Left lung (tissue), 14 donors: Measurements from ENCODE around the gene USP6NL. TPM values are rescaled to one million over a fixed set of nuclear protein-coding genes. Genes with fewer than 3 reads are reported as not detected.
A peak's percentile ranks its signal among the peaks of the same experiment; 100 is the strongest.

Experiments used
- ATAC-seq: fragments of 200-7000 bp; cut with Tn5 transposase; one replicate; pipeline ENCODE4 v1.9.1; 2020; ENCODE audit warnings: moderate library complexity
- DNase-seq, 4 donors: peaks; one replicate each; pipeline ENCODE4 v3.0.0-alpha.2; 2013 to 2020
- H3K27ac ChIP-seq, 2 donors: fragments of 200-600 bp; sonication (generic) in 1 of 2; one replicate each; pipeline versions ENCODE4 v1.5.0 to v1.8.0; 2020 to 2021
- H3K27me3 ChIP-seq, 2 donors: fragments of 200-600 bp; sonication (generic) in 1 of 2; one replicate each; pipeline versions ENCODE4 v1.5.0 to v1.8.0; 2020 to 2021
- H3K36me3 ChIP-seq, 2 donors: fragments of 200-600 bp; sonication (generic) in 1 of 2; one replicate each; pipeline versions ENCODE4 v1.5.0 to v1.8.0; 2020 to 2021
- H3K4me1 ChIP-seq, 2 donors: fragments of 200-600 bp; one replicate each; pipeline ENCODE4 v1.8.0; 2021
- H3K4me3 ChIP-seq, 2 donors: fragments of 200-600 bp; sonication (generic) in 1 of 2; one replicate each; pipeline versions ENCODE4 v1.5.0 to v1.8.0; 2020 to 2021; ENCODE audit warnings: mild to moderate bottlenecking in 1 of 2
- H3K9me3 ChIP-seq, 2 donors: fragments of 200-600 bp; sonication (generic) in 1 of 2; one replicate each; pipeline versions ENCODE4 v1.5.0 to v1.8.0; 2020 to 2021
- CTCF ChIP-seq, 2 donors: fragments of 200-600 bp; sonication (generic) in 1 of 2; IDR thresholded peaks; one replicate each; pipeline versions ENCODE4 v1.5.0 to v1.8.0; 2021; ENCODE audit warnings: antibody characterized with exemption in 2 of 2
- intact Hi-C, 2 donors: fragments of 100-400 bp; cut with DNase I; formaldehyde crosslinking; loops; one replicate each; pipeline versions ENCODE4 v1.11.2 to v1.14.2; 2022
- long read RNA-seq, 12 donors: library from polyadenylated mRNA in 2 of 12; unstranded in 2 of 12; transcript quantifications; one replicate each; pipeline ENCODE4 v2.0.0 and lab custom pipeline, GENCODE V29; 2019 to 2026
- polyA plus RNA-seq, 6 donors: library from polyadenylated mRNA; unstranded; fragments of 120-200 nt; gene quantifications; one replicate each; pipeline ENCODE4 v1.2.1, GENCODE V29; 2013; ENCODE audit not compliant: insufficient read length in 6 of 6
- total RNA-seq, 2 donors: library from RNA; stranded (reverse); fragmentation: NEBNext Ultra II Directional; extraction: Animal tissue kit (Norgen Biotek cat#: 25700); gene quantifications; one replicate each; pipeline ENCODE4 v1.2.1, GENCODE V29; 2021
- donor health status: DM: no; HTN: yes; CAD: no.
- donor health status: DM: no; HTN: no; CAD: no.

USP6NL gene
- total RNA-seq (10 to 100 TPM; 16.0 to 18.5 TPM), polyA plus RNA-seq (10 to 100 TPM; 23.1 to 25.6 (median 24.0) TPM)
- long read RNA-seq, donor 1, full-length matches to known transcripts: 6 of 6 reads
- long read RNA-seq, donor 1, partial matches to known transcripts: 0 of 6 reads
- long read RNA-seq, donor 1, other reads (novel, unspliced or antisense): 0 of 6 reads
- long read RNA-seq, donor 2, full-length matches to known transcripts: 7 of 7 reads
- long read RNA-seq, donor 2, partial matches to known transcripts: 0 of 7 reads
- long read RNA-seq, donor 2, other reads (novel, unspliced or antisense): 0 of 7 reads
- long read RNA-seq, donor 3, full-length matches to known transcripts: 4 of 4 reads
- long read RNA-seq, donor 3, partial matches to known transcripts: 0 of 4 reads
- long read RNA-seq, donor 3, other reads (novel, unspliced or antisense): 0 of 4 reads
- long read RNA-seq, donor 4, partial matches to known transcripts: 2 of 4 reads
- long read RNA-seq, donor 4, other reads (novel, unspliced or antisense): 1 of 4 reads
- long read RNA-seq, donor 5, full-length matches to known transcripts: 10 of 10 reads
- long read RNA-seq, donor 5, partial matches to known transcripts: 0 of 10 reads
- long read RNA-seq, donor 5, other reads (novel, unspliced or antisense): 0 of 10 reads
- long read RNA-seq, donor 6, full-length matches to known transcripts: 5 of 5 reads
- long read RNA-seq, donor 6, partial matches to known transcripts: 0 of 5 reads
- long read RNA-seq, donor 6, other reads (novel, unspliced or antisense): 0 of 5 reads
- long read RNA-seq, donor 7, full-length matches to known transcripts: 4 of 4 reads
- long read RNA-seq, donor 7, partial matches to known transcripts: 0 of 4 reads
- long read RNA-seq, donor 7, other reads (novel, unspliced or antisense): 0 of 4 reads
- long read RNA-seq, donor 8, full-length matches to known transcripts: 5 of 5 reads
- long read RNA-seq, donor 8, partial matches to known transcripts: 0 of 5 reads
- long read RNA-seq, donor 8, other reads (novel, unspliced or antisense): 0 of 5 reads
- long read RNA-seq, donor 9: 0 reads
- long read RNA-seq, donor 10, partial matches to known transcripts: 1 of 3 reads
- long read RNA-seq, donor 10, other reads (novel, unspliced or antisense): 1 of 3 reads
- long read RNA-seq, donor 11, full-length matches to known transcripts: 4 of 4 reads
- long read RNA-seq, donor 11, partial matches to known transcripts: 0 of 4 reads
- long read RNA-seq, donor 11, other reads (novel, unspliced or antisense): 0 of 4 reads
- long read RNA-seq, donor 12, full-length matches to known transcripts: 2 of 2 reads
- long read RNA-seq, donor 12, partial matches to known transcripts: 0 of 2 reads
- long read RNA-seq, donor 12, other reads (novel, unspliced or antisense): 0 of 2 reads

DNA sequence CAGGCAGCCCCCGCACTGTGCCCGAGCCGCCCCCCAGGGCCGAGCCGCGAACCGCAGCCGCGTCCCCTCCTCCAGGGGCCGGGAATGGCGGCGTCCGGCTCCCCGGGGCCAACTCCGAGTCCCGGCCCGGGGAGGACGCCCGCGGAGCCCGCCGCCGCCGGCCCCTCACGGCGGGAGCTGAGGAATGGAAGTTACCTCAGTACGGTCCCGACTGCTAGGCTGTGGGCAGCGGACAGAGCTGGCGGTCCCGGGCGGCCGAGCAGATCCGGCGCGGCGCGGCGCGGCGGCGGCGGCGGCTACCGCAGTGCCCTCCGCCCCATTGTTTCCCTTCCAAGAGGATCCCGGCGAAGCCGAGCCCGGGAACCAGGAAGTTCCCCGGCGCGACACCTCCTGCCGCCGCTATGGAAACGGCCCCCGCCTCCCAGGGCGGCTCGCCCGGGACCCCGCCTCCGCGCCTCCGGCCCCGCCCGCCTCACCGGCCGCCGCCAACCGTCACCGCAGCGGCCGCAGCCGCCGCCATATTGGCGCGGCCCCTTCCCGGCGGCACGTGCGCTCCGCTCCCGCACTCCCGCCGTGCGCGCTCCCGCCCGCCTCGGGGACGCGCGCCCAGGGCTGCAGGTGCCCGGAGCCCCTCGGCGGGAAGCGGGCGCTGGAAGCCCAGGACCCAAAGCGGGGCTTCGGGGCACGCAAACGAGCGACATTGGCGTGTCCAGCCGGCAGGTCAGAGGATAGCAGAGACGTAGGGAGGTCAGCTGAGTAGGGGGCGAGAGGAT lies at the start of gene USP6NL:
USP6NL (minus strand) TSS at position 403 of the 773 bp plus-strand sequence. CDS start 14,016 bp downstream, outside the sequence.
- Histone ChIP-seq H3K4me1 (peaks cover 9 to 37% of the 10 kb centered on the region in 2 donors), H3K36me3 (no peaks in the 10 kb centered on the region), H3K4me3 (peak within 1 kb of the TSS; percentile 66 to 80), H3K27me3 (no peaks in the 10 kb centered on the region), H3K27ac (peak within 1 kb of the TSS; percentile 85 to 91), H3K9me3 (no peaks in the 10 kb centered on the region)
- peak; percentile 86 to 99 (median 94) for DNase-seq
- intact Hi-C loops: loop anchor here in 1 of 2 donors (10.0 kb wide), 1 partner anchor 87 kb away; no protein-coding TSS in a partner anchor
- no peak for TF ChIP-seq CTCF (IDR thresholded peaks at IDR 0.05)
- ATAC-seq: peak; percentile 96

GRCh38 chr10:11658801-11659368 lies 47.4 kb upstream of the USP6NL start:
- peak; percentile 61 for ATAC-seq
- no peaks in the 10 kb centered on the region for H3K36me3 ChIP-seq
- H3K4me1 ChIP-seq: no peaks in the 10 kb centered on the region
- no peak overlapping the region for H3K27ac ChIP-seq
- no peak for DNase-seq
- H3K27me3 ChIP-seq: no peaks in the 10 kb centered on the region
- TF ChIP-seq CTCF (IDR thresholded peaks at IDR 0.05): no peak
- intact Hi-C loops: no loop called here
- H3K4me3 ChIP-seq: no peak overlapping the region
- H3K9me3 ChIP-seq: no peaks in the 10 kb centered on the region

DNA sequence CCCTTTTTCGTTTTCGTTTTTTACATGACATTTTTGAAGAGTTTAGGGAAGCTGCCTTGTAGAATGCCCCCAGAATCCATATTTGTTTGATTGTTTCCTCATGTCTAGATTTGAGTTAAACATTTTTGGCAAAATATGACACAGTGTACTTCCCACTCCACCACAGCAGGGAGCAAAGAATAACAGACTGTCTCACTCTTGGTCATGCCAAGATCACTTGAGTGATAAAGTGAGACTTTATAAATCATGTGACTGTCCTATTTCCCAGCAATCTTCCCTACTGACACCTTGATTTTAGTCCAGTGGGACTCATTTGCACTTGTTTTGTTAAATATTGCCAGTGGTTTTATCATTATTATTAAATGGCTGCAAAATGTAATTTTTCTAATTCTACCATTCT lies 44.4 kb upstream of the USP6NL start:
- intact Hi-C loops: no loop called here
- Histone ChIP-seq H3K36me3 (no peaks in the 10 kb centered on the region), H3K27ac (no peak overlapping the region), H3K4me1 (no peaks in the 10 kb centered on the region), H3K27me3 (no peaks in the 10 kb centered on the region), H3K9me3 (no peaks in the 10 kb centered on the region), H3K4me3 (no peak overlapping the region)
- TF ChIP-seq CTCF (IDR thresholded peaks at IDR 0.05): no peak
- no peak for ATAC-seq
- no peak for DNase-seq

GRCh38 chr10:11654659-11655058 lies 43.2 kb upstream of the USP6NL start:
- Histone ChIP-seq H3K4me3 (no peak overlapping the region), H3K27me3 (no peaks in the 10 kb centered on the region), H3K27ac (no peak overlapping the region), H3K4me1 (no peaks in the 10 kb centered on the region), H3K36me3 (no peaks in the 10 kb centered on the region), H3K9me3 (no peaks in the 10 kb centered on the region)
- DNase-seq: no peak
- no peak for ATAC-seq
- no peak for TF ChIP-seq CTCF (IDR thresholded peaks at IDR 0.05)
- intact Hi-C loops: no loop called here
